GM21515 (cell line): ENCODE data around the gene GRK3.
"Not testable (repeated sequence)": the region's sequence is repeated elsewhere in the genome, so short reads cannot be mapped to it uniquely, and the experiment has no call there.

ENCODE experiments used
- ATAC-seq: cut with Tn5 transposase; IDR thresholded peaks from one replicate; pipeline ENCODE4 v1.9.1; 2021; ENCODE audit not compliant: unreplicated experiment

The GRK3 gene

GRCh38 chr22:25570486-25570885, 6.0 kb downstream of the GRK3 start:
- ATAC-seq: no peak

GRCh38 chr22:25571969-25572707, 7.7 kb downstream of the GRK3 start:
- ATAC-seq: not testable (repeated sequence)

- ATAC-seq: peak; percentile 54
These were observed 8.3 kb downstream of the GRK3 start for GRCh38 chr22:25572708-25573171.

- no peak for ATAC-seq
These were observed 9.4 kb downstream of the GRK3 start for GRCh38 chr22:25573841-25574240.

GRCh38 chr22:25574736-25575135, 10.3 kb downstream of the GRK3 start:
- ATAC-seq: no peak

- not testable (repeated sequence) for ATAC-seq
These were observed 11.4 kb downstream of the GRK3 start for GRCh38 chr22:25575674-25576392.

- ATAC-seq: not testable (repeated sequence)
These were observed 17.0 kb downstream of the GRK3 start for GRCh38 chr22:25581452-25581851.

- no peak for ATAC-seq
These were observed 18.5 kb downstream of the GRK3 start for GRCh38 chr22:25582946-25583345.

GRCh38 chr22:25584993-25585392, 20.5 kb downstream of the GRK3 start:
- not testable (repeated sequence) for ATAC-seq

- ATAC-seq: not testable (repeated sequence)
These were observed 25.2 kb downstream of the GRK3 start for GRCh38 chr22:25589664-25590063.

- ATAC-seq: not testable (repeated sequence)
These were observed 28.8 kb downstream of the GRK3 start for GRCh38 chr22:25593323-25593722.

GRCh38 chr22:25598609-25599008, 34.1 kb downstream of the GRK3 start:
- no peak for ATAC-seq

GRCh38 chr22:25602445-25602844, 38.0 kb downstream of the GRK3 start:
- ATAC-seq: no peak

- no peak for ATAC-seq
These were observed 38.4 kb downstream of the GRK3 start for GRCh38 chr22:25602916-25603315.

- not testable (repeated sequence) for ATAC-seq
These were observed 40.7 kb downstream of the GRK3 start for GRCh38 chr22:25605146-25605545.

GRCh38 chr22:25605565-25605964, 41.1 kb downstream of the GRK3 start:
- ATAC-seq: not testable (repeated sequence)

- not testable (repeated sequence) for ATAC-seq
These were observed 46.8 kb downstream of the GRK3 start for GRCh38 chr22:25611284-25611683.

GRCh38 chr22:25613131-25613530, 48.7 kb downstream of the GRK3 start:
- not testable (repeated sequence) for ATAC-seq

- ATAC-seq: not testable (repeated sequence)
These were observed 49.1 kb downstream of the GRK3 start for GRCh38 chr22:25613558-25613957.

GRCh38 chr22:25614791-25615190, 50.3 kb downstream of the GRK3 start:
- ATAC-seq: not testable (repeated sequence)

GRCh38 chr22:25621986-25622385, 57.5 kb downstream of the GRK3 start:
- ATAC-seq: no peak

GRCh38 chr22:25623310-25623734, 58.8 kb downstream of the GRK3 start:
- no peak for ATAC-seq
